ENCODE data around the gene CENPP. TPM values are rescaled to one million over a fixed set of nuclear protein-coding genes. Genes with fewer than 3 reads are reported as not detected.

Gene CENPP
- total RNA-seq, 1 donor from 2014 or later: 19.4 TPM

GRCh38 chr9:92310562-92310961 is 15.2 kb upstream of the CENPP start:
- intact Hi-C loops (cut with micrococcal nuclease): no loop called here

- intact Hi-C loops (cut with micrococcal nuclease): no loop called here
Observed at GRCh38 chr9:92312887-92313623, 12.7 kb upstream of the CENPP start.

- intact Hi-C loops (cut with micrococcal nuclease): no loop called here
Observed at GRCh38 chr9:92313624-92314012, 12.1 kb upstream of the CENPP start.

GRCh38 chr9:92315456-92315855 is 10.3 kb upstream of the CENPP start:
- intact Hi-C loops (cut with micrococcal nuclease): no loop called here

GRCh38 chr9:92324431-92324830 is 1.3 kb upstream of the CENPP start:
- intact Hi-C loops (cut with micrococcal nuclease): no loop called here

GRCh38 chr9:92324889-92325268 is 874 bp upstream of the CENPP start:
- intact Hi-C loops (cut with micrococcal nuclease): loop anchor here (1.0 kb wide), 6 partner anchors 32 to 440 kb away; partner anchors contain the start of genes IARS1, IPPK and SPTLC1

GRCh38 chr9:92325991-92326500 is 293 bp downstream of the CENPP start:
- intact Hi-C loops (cut with micrococcal nuclease): loop anchor here (1.0 kb wide), 6 partner anchors 33 to 439 kb away; partner anchors contain the start of genes IARS1, IPPK and SPTLC1

GRCh38 chr9:92327283-92327850 is 1.6 kb downstream of the CENPP start:
- intact Hi-C loops (cut with micrococcal nuclease): no loop called here

GRCh38 chr9:92328225-92328624 is 2.5 kb downstream of the CENPP start:
- intact Hi-C loops (cut with micrococcal nuclease): no loop called here

- intact Hi-C loops (cut with micrococcal nuclease): loop anchor here (2.0 kb wide), 1 partner anchor 332 kb away; no protein-coding TSS in a partner anchor
Observed at GRCh38 chr9:92332577-92333281, 7.0 kb downstream of the CENPP start.

GRCh38 chr9:92333282-92333634 is 7.5 kb downstream of the CENPP start:
- intact Hi-C loops (cut with micrococcal nuclease): loop anchor here (2.0 kb wide), 1 partner anchor 332 kb away; no protein-coding TSS in a partner anchor

GRCh38 chr9:92341578-92341977 is 15.8 kb downstream of the CENPP start:
- intact Hi-C loops (cut with micrococcal nuclease): no loop called here

GRCh38 chr9:92342825-92343488 is 17.2 kb downstream of the CENPP start:
- intact Hi-C loops (cut with micrococcal nuclease): loop anchor here (1.0 kb wide), 2 partner anchors 96 to 292 kb away; no protein-coding TSS in a partner anchor

- intact Hi-C loops (cut with micrococcal nuclease): no loop called here
Observed at GRCh38 chr9:92345582-92345981, 19.8 kb downstream of the CENPP start.

GRCh38 chr9:92349771-92350739 is 24.3 kb downstream of the CENPP start:
- intact Hi-C loops (cut with micrococcal nuclease): no loop called here

GRCh38 chr9:92350740-92351133 is 25.0 kb downstream of the CENPP start:
- intact Hi-C loops (cut with micrococcal nuclease): no loop called here

GRCh38 chr9:92353051-92353450 is 27.3 kb downstream of the CENPP start:
- intact Hi-C loops (cut with micrococcal nuclease): no loop called here

- intact Hi-C loops (cut with micrococcal nuclease): no loop called here
Observed at GRCh38 chr9:92359394-92359995, 33.7 kb downstream of the CENPP start.

- intact Hi-C loops (cut with micrococcal nuclease): no loop called here
Observed at GRCh38 chr9:92360083-92360482, 34.3 kb downstream of the CENPP start.

- intact Hi-C loops (cut with micrococcal nuclease): loop anchor here (5.0 kb wide), 1 partner anchor 38 kb away; no protein-coding TSS in a partner anchor
Observed at GRCh38 chr9:92369075-92369474, 43.3 kb downstream of the CENPP start.

Data from T-helper 1 cell treated with Interleukin-12 subunit alpha and Interleukin-12 subunit beta and Interleukin-4 antibody, amounts not matched to agents 30 ng/mL and 1 ng/mL, for 36 hours (primary cell).